Colon (tissue), 2 donors: ENCODE data around the gene TRIM24.
"Not testable (repeated sequence)": the region's sequence is repeated elsewhere in the genome, so short reads cannot be mapped to it uniquely, and the experiment has no call there.

Experiments
- FAIRE-seq: peaks from 2 replicates; lab custom pipeline; 2012; peaks lifted over from hg19 to GRCh38; lab: Jason Lieb, UNC
- donor health status: control.
- donor health status: control.

Gene TRIM24

GRCh38 chr7:138495485-138495884 is 35.4 kb downstream of the TRIM24 start:
- FAIRE-seq, result no peak

- FAIRE-seq, result no peak
Observed at GRCh38 chr7:138499340-138499739, 39.3 kb downstream of the TRIM24 start.

DNA sequence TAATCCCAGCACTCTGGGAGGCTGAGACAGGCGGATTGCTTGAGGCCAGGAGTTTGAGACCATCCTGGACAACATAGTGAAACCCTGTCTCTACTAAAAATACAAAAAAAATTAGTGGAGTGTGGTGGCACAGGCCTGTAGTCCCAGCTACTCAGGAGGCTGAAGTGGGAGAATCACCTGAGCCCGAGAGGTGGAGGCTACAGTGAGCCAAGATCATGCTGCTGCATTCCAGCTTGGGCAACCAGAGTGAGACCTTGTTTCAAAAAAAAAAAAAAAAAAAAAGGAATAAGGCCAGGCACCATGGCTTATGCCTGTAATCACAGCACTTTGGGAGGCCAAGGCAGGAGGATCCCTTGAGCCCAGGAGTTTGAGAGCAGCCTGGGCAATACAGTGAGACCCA is 40.2 kb downstream of the TRIM24 start:
- not testable (repeated sequence) for FAIRE-seq

DNA sequence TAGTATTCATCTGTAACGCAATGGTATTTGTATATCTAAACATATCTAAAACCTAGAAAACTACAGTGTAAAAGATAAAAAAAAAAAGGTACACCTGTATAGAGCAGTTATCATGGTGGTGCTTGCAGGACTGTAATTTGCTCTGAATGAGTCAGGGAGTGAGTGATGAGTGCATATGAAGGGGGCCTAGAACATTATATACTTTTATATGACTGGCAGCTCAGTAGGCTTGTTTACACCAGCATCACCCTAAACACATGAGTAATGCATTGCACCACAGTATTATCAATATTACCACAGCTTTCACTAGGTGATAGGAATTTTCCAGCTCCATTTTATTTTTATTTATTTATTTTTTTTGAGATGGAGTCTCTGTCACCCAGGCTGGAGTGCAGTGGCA is 40.8 kb downstream of the TRIM24 start:
- FAIRE-seq, result no peak

DNA sequence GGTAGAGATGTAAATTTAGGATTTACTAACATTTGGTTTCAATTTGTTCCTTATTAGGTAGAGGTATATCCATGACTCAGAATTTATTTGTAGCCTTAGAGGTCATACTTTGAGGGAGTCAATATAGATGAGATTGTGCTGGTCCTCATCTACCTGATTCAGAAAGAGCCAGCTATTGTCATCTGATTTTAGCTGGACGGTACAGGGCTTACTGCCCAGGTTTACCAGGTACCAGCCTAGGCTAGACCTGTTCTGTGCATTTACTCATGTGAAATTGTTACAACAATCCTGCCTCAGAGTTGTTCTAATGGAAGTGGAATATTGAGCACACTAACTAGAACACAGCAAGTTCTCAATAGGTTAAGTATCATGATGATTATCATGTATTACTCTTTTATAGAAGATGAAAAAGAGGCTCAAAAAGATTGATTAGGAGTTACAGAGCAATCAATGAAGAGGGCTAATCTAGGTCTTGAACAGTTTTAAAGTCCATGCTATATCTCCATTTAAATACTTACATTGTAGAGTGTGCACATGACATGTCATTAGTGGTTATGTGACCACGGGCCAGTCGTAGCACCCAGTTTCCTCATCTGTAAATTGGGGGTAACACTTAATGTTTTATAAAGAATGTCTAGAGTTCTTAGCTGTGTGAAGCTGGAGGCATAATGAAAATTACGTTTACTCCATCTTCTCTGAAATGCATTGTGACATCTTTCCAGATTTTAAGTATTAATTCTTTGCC is 42.1 kb downstream of the TRIM24 start:
- FAIRE-seq, result no peak

GRCh38 chr7:138505361-138505873 is 45.4 kb downstream of the TRIM24 start:
- no peak for FAIRE-seq

DNA sequence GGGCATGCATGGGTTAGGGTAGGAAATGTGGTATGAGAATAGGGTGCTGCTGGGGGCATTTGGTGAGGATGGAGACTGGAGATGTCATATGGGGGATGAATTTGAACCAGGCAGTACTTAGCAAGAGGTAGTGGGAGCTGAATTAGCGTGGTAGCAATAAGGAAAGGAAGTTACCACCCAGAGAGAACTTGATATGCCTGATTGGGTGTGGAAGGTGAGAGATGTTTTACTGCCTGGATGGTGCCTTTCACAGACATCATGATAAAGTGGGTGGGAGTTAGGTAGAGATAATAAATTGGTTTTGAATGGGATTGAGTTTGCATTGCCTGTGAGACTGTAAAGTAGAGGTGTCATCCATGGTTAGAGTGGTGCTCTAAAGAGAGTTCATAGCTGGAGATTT is 46.7 kb downstream of the TRIM24 start:
- FAIRE-seq, result no peak

GRCh38 chr7:138510003-138510402 is 49.9 kb downstream of the TRIM24 start:
- no peak for FAIRE-seq

DNA sequence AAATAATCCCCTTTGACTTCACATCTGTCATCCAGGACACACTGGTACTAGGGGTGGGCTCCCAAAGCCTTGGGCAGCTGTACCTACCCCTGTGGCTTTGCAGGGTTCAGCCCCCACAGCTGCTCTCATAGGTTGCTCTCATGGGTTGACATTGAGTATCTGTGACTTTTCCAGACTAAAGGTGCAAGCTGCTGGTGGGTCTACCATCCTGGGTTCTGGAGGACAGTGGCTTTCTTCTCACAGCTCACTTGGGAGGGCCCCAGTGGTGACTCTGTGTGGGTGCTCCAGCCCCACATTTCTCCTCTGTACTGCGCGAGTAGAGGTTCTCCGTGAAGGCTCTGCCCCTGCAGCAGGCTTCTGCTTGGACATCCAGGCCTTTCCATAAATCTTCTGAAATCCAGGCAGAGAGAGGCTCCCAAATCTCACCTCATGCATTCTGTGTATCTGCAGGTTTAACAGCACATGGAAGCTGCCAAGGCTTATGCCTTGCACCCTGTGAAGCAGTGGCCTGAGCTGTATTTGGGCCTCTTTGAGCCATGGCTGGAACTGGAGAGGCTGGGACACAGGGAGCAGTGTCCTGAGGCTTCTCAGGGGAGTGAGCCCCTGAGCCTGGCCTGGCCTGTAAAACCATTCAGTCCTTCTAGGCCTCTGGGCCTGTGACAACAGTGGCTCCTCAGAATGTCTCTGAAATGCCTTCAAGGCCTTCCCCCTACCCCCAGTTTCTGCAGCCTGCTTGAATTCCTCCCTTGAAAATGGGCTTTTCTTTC is 52.2 kb downstream of the TRIM24 start:
- FAIRE-seq, result no peak

DNA sequence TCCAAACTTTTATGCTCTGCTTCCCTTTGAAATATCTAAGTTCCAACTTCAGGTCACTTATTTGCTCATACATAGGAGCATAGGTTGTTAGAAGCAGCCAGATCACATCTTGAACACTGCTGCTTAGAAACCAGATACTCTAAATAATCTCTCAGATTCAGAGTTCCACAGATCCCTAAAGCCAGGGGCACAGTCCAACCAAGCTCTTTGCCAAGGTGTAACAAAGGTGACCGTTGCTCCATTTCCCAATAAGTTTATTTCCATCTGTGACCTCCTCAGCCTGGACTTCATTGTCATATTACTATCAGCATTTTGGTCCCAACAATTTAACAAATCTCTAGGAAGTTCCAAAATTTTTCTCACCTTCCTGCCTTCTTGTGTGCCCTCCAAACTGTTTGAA is 52.8 kb downstream of the TRIM24 start:
- no peak for FAIRE-seq

GRCh38 chr7:138513344-138513871 is 53.3 kb downstream of the TRIM24 start:
- no peak for FAIRE-seq

DNA sequence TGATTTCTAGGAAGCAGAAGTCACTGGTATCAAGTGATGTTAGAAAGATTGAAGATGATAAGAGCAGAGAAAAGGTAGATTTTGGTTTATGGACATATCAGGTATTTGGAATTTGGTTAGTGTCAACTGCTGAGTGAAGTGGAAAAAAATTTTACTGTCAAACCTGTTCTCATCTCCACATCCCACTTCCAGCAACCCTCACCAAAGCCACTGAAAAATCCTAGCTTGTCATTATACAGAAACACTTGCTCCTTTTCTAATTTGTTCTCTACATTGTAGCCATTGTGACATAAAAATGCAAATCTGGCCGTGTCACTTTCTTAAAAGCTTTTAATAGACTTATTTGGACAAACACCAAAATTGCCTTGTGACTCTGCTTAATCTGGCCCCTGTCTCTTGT is 54.0 kb downstream of the TRIM24 start:
- no peak for FAIRE-seq

GRCh38 chr7:138515001-138515528 is 55.0 kb downstream of the TRIM24 start:
- FAIRE-seq, result no peak

- FAIRE-seq, result no peak
Observed at GRCh38 chr7:138519061-138519798, 59.2 kb downstream of the TRIM24 start.

DNA sequence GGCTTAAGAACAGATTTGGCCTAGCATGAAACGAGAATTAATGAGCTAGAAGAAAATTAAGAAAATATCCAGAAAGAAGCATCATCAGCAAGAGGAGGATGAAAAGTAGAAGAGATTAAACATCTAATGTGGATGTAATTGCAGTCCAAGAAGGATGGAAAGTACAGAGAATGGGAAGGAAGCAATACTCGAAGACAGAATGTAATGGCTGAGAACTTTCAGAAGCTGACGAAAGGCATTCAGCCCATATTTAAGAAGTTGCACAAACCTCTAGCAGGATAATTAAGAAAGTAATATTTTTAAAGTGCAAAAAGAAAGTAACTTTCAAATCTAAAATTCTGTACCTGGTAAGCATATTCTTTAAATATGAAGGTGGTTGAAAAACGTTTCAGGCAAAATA is 60.7 kb downstream of the TRIM24 start:
- no peak for FAIRE-seq

DNA sequence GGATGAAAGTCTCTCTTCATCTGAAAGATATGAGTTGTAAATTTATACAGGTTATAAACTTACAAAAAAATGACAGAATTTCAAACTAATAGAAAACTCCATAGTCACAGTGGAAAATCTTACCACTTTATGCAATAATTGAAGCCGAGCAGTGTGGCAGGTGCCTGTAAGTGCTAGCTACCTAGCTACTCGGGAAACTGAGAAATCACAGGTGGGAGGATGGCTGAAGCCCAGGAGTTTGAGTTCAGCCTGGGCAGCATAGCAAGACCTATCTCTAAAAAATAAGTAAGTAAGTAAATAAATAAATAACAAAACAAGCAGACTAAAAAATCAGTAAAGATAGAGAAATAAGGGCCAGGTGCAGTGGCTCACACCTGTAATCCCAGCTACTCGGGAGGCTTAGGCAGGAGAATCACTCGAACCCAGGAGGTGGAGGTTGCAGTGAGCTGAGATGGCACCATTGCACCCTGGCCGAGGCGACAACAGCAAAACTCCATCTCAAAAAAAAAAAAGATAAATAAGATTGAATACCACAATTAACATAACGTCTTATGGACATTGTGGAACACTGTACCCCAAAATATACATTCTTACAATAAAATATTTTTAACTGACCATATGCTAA is 61.9 kb downstream of the TRIM24 start:
- FAIRE-seq, result no peak

GRCh38 chr7:138524259-138524658 is 64.2 kb downstream of the TRIM24 start:
- FAIRE-seq, result peak; percentile 61

GRCh38 chr7:138525757-138526156 is 65.7 kb downstream of the TRIM24 start:
- no peak for FAIRE-seq

DNA sequence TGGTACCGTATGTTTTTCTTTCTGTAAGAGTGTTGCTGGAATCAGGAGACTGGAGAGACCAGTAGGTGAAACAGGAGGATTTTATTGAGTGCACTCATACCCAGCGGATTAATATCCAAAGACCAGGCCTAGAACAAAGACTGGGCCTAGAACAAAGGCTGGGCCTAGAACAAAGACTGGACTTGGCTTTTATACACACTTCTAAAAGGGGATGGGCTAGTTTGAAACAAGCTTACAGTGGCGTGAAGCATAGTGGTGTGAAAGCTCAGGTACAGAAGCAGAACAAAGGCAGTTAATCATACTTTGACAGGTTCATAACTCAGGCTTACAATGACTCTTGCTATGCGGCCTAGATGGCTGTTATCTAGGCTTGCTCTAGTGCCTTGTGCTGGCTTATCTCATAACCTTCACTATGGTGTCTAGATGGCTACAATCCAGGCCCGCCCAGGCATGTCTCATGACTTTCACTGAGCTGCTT is 67.7 kb downstream of the TRIM24 start:
- no peak for FAIRE-seq

DNA sequence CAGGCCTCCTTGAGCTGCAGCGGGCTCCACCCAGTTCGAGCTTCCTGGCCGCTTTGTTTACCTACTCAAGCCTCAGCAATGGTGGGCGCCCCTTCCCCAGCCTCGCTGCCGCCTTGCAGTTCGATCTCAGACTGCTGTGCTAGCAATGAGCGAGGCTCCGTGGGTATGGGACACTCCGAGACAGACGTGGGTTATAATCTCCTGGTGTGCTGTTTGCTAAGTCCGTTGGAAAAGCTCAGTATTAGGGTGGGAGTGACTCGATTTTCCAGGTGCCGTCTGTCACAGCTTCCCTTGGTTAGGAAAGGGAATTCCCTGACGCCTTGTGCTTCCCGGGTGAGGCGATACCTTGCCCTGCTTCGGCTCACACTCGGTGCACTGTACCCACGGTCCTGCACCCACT is 76.8 kb downstream of the TRIM24 start:
- FAIRE-seq, result not testable (repeated sequence)

DNA sequence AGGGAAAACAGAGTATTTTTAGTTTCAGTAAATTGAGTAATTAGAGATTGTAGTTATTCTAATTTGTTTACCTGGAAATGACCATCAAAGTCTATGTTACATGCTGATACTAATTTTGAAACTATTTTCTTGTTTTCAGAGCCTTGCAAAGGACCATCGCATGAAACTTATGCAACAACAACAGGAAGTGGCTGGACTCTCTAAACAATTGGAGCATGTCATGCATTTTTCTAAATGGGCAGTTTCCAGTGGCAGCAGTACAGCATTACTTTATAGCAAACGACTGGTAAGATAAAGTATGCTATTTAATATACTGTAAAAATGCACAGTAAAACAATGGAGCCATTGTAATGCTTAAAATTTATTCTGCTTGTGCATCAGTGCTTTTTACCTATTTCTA is 78.5 kb downstream of the TRIM24 start:
- FAIRE-seq, result no peak
